Neural crest cell (in vitro differentiated cells): ENCODE data around the gene FUOM. TPM values are rescaled to one million over a fixed set of nuclear protein-coding genes. Genes with fewer than 3 reads are reported as not detected.

Source experiments
- DNase-seq: peaks from one replicate; pipeline ENCODE4 v3.0.0; 2021; ENCODE audit warnings: low read depth, mixed read lengths, low spot score
- H3K27ac Mint-ChIP-seq: one replicate; pipeline ENCODE4 v1.8.0; 2021; ENCODE audit warnings: mild to moderate bottlenecking, mixed read lengths; ENCODE audit not compliant: unreplicated experiment
- H3K27me3 Mint-ChIP-seq: 2 replicates; pipeline ENCODE4 v1.8.0; 2021; ENCODE audit warnings: low read depth, mild to moderate bottlenecking, mixed read lengths
- H3K36me3 Mint-ChIP-seq: 2 replicates; pipeline ENCODE4 v1.8.0; 2021; ENCODE audit warnings: low read depth, mild to moderate bottlenecking, mixed read lengths
- H3K4me1 Mint-ChIP-seq: 2 replicates; pipeline ENCODE4 v1.8.0; 2021; ENCODE audit warnings: mixed read lengths
- H3K4me3 Mint-ChIP-seq: one replicate; pipeline ENCODE4 v1.8.0; 2021; ENCODE audit warnings: mild to moderate bottlenecking, mixed read lengths
- H3K9me3 Mint-ChIP-seq: 2 replicates; pipeline ENCODE4 v1.8.0; 2021; ENCODE audit warnings: mixed read lengths
- CTCF ChIP-seq: fragments of 200-600 bp; sonication (generic); conservative IDR thresholded peaks from 2 replicates; pipeline ENCODE4 v1.5.0; 2021; ENCODE audit warnings: antibody characterized with exemption, mild to moderate bottlenecking
- total RNA-seq: library from RNA; stranded (reverse); gene quantifications from 2 replicates; pipeline ENCODE4 v1.2.1, GENCODE V29; 2021

Gene FUOM
- total RNA-seq, 1 donor from 2014 or later = 18.3 TPM

GRCh38 chr10:133375357-133376115 is 17.7 kb upstream of the FUOM start:
- no peak for TF ChIP-seq CTCF
- no peaks in the 10 kb centered on the region for H3K36me3 Mint-ChIP-seq
- H3K4me3 Mint-ChIP-seq = peak overlapping the region; percentile 64
- no peak for DNase-seq
- H3K27me3 Mint-ChIP-seq = peaks cover 4% of the 10 kb centered on the region
- H3K4me1 Mint-ChIP-seq = peaks cover 28% of the 10 kb centered on the region
- H3K27ac Mint-ChIP-seq = no peak overlapping the region
- no peaks in the 10 kb centered on the region for H3K9me3 Mint-ChIP-seq

- H3K9me3 Mint-ChIP-seq = no peaks in the 10 kb centered on the region
- DNase-seq = peak; percentile 95
- no peaks in the 10 kb centered on the region for H3K36me3 Mint-ChIP-seq
- TF ChIP-seq CTCF = no peak
- H3K4me1 Mint-ChIP-seq = peaks cover 28% of the 10 kb centered on the region
- peak within 1 kb of the TSS; percentile 62 for H3K27ac Mint-ChIP-seq
- H3K4me3 Mint-ChIP-seq = peak within 1 kb of the TSS; percentile 93
- H3K27me3 Mint-ChIP-seq = peaks cover 4% of the 10 kb centered on the region
Observed at GRCh38 chr10:133373174-133374090, 15.6 kb upstream of the FUOM start, which contains the start of gene ECHS1. ECHS1 (minus strand) TSS chr10:133373354; CDS start chr10:133373333, 21 bp downstream.

GRCh38 chr10:133372507-133372906 is 14.7 kb upstream of the FUOM start:
- Mint-ChIP-seq H3K36me3 (peaks cover 4% of the 10 kb centered on the region), H3K27me3 (peaks cover 4% of the 10 kb centered on the region), H3K4me3 (peak overlapping the region; percentile 88), H3K4me1 (peaks cover 28% of the 10 kb centered on the region), H3K27ac (no peak overlapping the region), H3K9me3 (no peaks in the 10 kb centered on the region)
- DNase-seq = no peak
- TF ChIP-seq CTCF = no peak

GRCh38 chr10:133370030-133370786 is 12.4 kb upstream of the FUOM start:
- H3K4me1 Mint-ChIP-seq = peaks cover 21% of the 10 kb centered on the region

More at GRCh38 chr10:133370030-133370786, 12.4 kb upstream of the FUOM start:
- Mint-ChIP-seq H3K9me3 (no peaks in the 10 kb centered on the region), H3K4me3 (peak overlapping the region; percentile 82), H3K27ac (no peak overlapping the region), H3K36me3 (peaks cover 4% of the 10 kb centered on the region), H3K27me3 (no peaks in the 10 kb centered on the region)
- TF ChIP-seq CTCF = no peak
- no peak for DNase-seq
